Measurements from ENCODE around the gene ANKUB1. TPM values are rescaled to one million over a fixed set of nuclear protein-coding genes. Genes with fewer than 3 reads are reported as not detected.

ANKUB1 gene
- total and polyA plus RNA-seq, 10 donors, result 0.03 to 0.10 TPM; not detected in 8

GRCh38 chr3:149781741-149782140 is 10.6 kb downstream of the ANKUB1 start:
- intact Hi-C loops (cut with DNase I; ENCODE audit: low total_unique reads), result no loop called here
- TF ChIP-seq POLR2AphosphoS5 (IDR thresholded peaks at IDR 0.05) (no peak), POLR2A (IDR thresholded peaks at IDR 0.05) (no peak)
- Histone ChIP-seq H3K27me3 (replicated peaks in 1 of 7) (no peaks in the 10 kb centered on the region), H3K4me3 (peak overlapping the region in 1 of 8 donors; percentile 42), H3K9me3 (no peaks in the 10 kb centered on the region), H3K27ac (peak overlapping the region in 7 of 8 donors; percentile 43 to 75 (median 66)), H3K4me1 (peaks cover 3 to 40% (median 16%) of the 10 kb centered on the region in 6 donors), H3K36me3 (no peaks in the 10 kb centered on the region)
- WGBS, 5 donors, result 73 to 91% (median 86%) methylated on average over 3 of the region's 3 CpGs
- no peak for DNase-seq

DNA sequence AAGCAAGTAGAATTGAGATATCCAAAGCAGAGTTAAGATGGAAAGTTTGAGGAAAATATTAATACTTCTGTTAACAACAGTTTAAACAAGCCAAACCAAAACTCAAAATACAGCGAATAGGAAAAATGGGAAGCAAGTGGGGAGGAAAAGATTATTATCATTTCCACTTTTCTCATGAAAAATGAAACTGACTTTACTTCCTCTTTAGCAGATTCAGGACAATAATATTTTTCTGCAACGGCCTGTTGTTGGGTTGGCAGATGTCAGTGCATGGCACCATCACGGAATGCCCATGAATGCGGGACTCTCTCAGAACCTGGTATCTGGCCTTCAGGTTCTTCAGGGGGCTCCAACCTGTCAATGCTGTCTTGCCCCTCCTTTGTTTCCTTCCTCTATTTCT is 11.1 kb downstream of the ANKUB1 start:
- Histone ChIP-seq H3K27ac (peak overlapping the region; percentile 19 to 75 (median 60)), H3K36me3 (no peaks in the 10 kb centered on the region), H3K27me3 (replicated peaks in 1 of 7) (no peaks in the 10 kb centered on the region), H3K4me1 (peaks cover 3 to 40% (median 16%) of the 10 kb centered on the region in 6 donors), H3K9me3 (no peaks in the 10 kb centered on the region), H3K4me3 (peak overlapping the region in 1 of 8 donors; percentile 42)
- intact Hi-C loops (cut with DNase I; ENCODE audit: low total_unique reads), result no loop called here
- DNase-seq, result no peak
- WGBS, 5 donors, result 28 to 39% (median 34%) methylated on average over 4 of the region's 4 CpGs
- no peak for TF ChIP-seq POLR2A (IDR thresholded peaks at IDR 0.05)
- no peak for TF ChIP-seq POLR2AphosphoS5 (IDR thresholded peaks at IDR 0.05)
- TF ChIP-seq, protein P1, sequence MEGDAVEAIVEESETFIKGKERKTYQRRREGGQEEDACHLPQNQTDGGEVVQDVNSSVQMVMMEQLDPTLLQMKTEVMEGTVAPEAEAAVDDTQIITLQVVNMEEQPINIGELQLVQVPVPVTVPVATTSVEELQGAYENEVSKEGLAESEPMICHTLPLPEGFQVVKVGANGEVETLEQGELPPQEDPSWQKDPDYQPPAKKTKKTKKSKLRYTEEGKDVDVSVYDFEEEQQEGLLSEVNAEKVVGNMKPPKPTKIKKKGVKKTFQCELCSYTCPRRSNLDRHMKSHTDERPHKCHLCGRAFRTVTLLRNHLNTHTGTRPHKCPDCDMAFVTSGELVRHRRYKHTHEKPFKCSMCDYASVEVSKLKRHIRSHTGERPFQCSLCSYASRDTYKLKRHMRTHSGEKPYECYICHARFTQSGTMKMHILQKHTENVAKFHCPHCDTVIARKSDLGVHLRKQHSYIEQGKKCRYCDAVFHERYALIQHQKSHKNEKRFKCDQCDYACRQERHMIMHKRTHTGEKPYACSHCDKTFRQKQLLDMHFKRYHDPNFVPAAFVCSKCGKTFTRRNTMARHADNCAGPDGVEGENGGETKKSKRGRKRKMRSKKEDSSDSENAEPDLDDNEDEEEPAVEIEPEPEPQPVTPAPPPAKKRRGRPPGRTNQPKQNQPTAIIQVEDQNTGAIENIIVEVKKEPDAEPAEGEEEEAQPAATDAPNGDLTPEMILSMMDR (IDR thresholded peaks at IDR 0.05 in 8 of 11, conservative IDR thresholded peaks at IDR 0.05 in 3 of 11), result no peak

DNA sequence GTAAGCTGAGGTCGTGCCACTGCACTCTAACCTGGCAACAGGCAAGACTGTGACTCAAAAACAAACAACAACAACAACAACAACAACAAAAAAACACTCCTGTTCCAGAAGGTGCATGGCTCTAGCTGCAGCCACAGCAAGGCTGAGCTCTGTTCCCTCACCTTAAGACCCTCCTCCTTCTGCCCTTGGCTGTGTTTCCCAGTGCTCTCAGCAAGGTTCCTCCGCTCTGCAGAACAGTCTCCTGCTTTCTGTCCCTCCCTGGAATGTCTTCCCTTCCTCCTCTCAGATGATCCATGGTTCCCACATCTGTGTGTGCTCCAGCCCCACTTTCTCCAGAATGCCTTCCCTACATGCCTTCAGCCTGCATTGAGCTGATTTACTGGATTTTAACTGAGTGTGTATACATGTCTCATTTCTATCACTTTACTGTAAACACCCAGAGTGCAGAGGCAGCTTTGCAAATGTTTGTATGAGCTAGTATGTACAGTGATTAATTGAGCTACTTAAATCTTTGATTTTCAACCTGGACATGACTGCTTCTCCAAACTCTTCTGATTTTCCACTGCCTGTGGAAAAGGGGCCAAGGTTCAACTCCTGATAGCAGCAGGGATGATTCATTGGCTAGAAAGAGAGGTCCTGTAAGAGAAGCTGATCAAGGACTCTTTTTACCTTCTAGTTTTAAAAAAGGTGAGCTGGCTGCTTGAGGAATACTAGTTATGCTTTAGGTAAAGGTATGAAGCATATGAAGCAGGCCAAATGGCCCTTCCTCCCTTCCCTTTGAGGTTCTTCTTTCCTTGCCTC is 14.7 kb downstream of the ANKUB1 start:
- Histone ChIP-seq H3K36me3 (no peaks in the 10 kb centered on the region), H3K9me3 (no peaks in the 10 kb centered on the region), H3K27ac (no peak overlapping the region), H3K4me1 (peaks cover 3 to 24% (median 14%) of the 10 kb centered on the region in 6 donors), H3K4me3 (no peak overlapping the region), H3K27me3 (replicated peaks in 1 of 7) (no peaks in the 10 kb centered on the region)
- DNase-seq, result no peak
- TF ChIP-seq POLR2AphosphoS5 (IDR thresholded peaks at IDR 0.05) (no peak), POLR2A (IDR thresholded peaks at IDR 0.05) (no peak)
- TF ChIP-seq, protein P1 (IDR thresholded peaks at IDR 0.05 in 8 of 11, conservative IDR thresholded peaks at IDR 0.05 in 3 of 11), result no peak
- intact Hi-C loops (cut with DNase I; ENCODE audit: low total_unique reads), result no loop called here
- WGBS, 5 donors, result 63 to 98% (median 90%) methylated on average over 2 of the region's 2 CpGs

- intact Hi-C loops (cut with DNase I; ENCODE audit: low total_unique reads), result no loop called here
- H3K4me1 ChIP-seq, result peaks cover 3 to 9% (median 5%) of the 10 kb centered on the region in 6 donors
- WGBS, 5 donors, result 75 to 87% (median 77%) methylated on average over 1 of the region's 1 CpG
- no peak for TF ChIP-seq POLR2A (IDR thresholded peaks at IDR 0.05)
- TF ChIP-seq, protein P1 (IDR thresholded peaks at IDR 0.05 in 8 of 11, conservative IDR thresholded peaks at IDR 0.05 in 3 of 11), result no peak
- no peak for TF ChIP-seq POLR2AphosphoS5 (IDR thresholded peaks at IDR 0.05)
- no peak overlapping the region for H3K27ac ChIP-seq
- H3K9me3 ChIP-seq, result no peaks in the 10 kb centered on the region
- no peaks in the 10 kb centered on the region for H3K27me3 ChIP-seq (replicated peaks in 1 of 7)
- no peaks in the 10 kb centered on the region for H3K36me3 ChIP-seq
- H3K4me3 ChIP-seq, result no peak overlapping the region
- no peak for DNase-seq
Measured at GRCh38 chr3:149776170-149776569, 16.2 kb downstream of the ANKUB1 start.

All from spleen (tissue), 11 donors.